H9 (cell line): Measurements from ENCODE around the gene CFAP100. TPM values are rescaled to one million over a fixed set of nuclear protein-coding genes. Genes with fewer than 3 reads are reported as not detected.

Experiments used
- DNase-seq: peaks from one replicate; pipeline ENCODE4 v3.0.0-alpha.2; 2017
- H2AFZ ChIP-seq: one replicate; pipeline ENCODE4 v1.6.1; 2013; ENCODE audit warnings: mild to moderate bottlenecking, low read length, control low read depth, moderate library complexity
- H2AK5ac ChIP-seq: 2 replicates; pipeline ENCODE4 v1.6.1; 2013; ENCODE audit warnings: low read length, control low read depth, mixed read lengths; ENCODE audit not compliant: insufficient read length
- H2BK120ac ChIP-seq: one replicate; pipeline ENCODE4 v1.6.1; 2013; ENCODE audit warnings: low read depth, mild to moderate bottlenecking, low read length, control low read depth, inconsistent platforms; ENCODE audit not compliant: poor library complexity, severe bottlenecking
- H2BK12ac ChIP-seq: 2 replicates; pipeline ENCODE4 v1.6.1; 2013; ENCODE audit warnings: low read length, control low read depth, mixed read lengths, low read depth; ENCODE audit not compliant: insufficient read length
- H2BK15ac ChIP-seq: 2 replicates; pipeline ENCODE4 v1.6.1; 2013; ENCODE audit warnings: low read depth, low read length, control low read depth
- H2BK20ac ChIP-seq: one replicate; pipeline ENCODE4 v1.6.1; 2013; ENCODE audit warnings: low read depth, mild to moderate bottlenecking, low read length, control low read depth, inconsistent platforms; ENCODE audit not compliant: poor library complexity, severe bottlenecking
- H2BK5ac ChIP-seq: 2 replicates; pipeline ENCODE4 v1.6.1; 2013; ENCODE audit warnings: low read length, control low read depth, mixed read lengths; ENCODE audit not compliant: insufficient read length
- H3K14ac ChIP-seq: 2 replicates; pipeline ENCODE4 v1.6.1; 2013; ENCODE audit warnings: low read length, control low read depth; ENCODE audit not compliant: insufficient read depth
- H3K18ac ChIP-seq: 2 replicates; pipeline ENCODE4 v1.6.1; 2013; ENCODE audit warnings: low read depth, mild to moderate bottlenecking, mixed read lengths, low read length, control low read depth; ENCODE audit not compliant: insufficient read length
- H3K23ac ChIP-seq: 2 replicates; pipeline ENCODE4 v1.6.1; 2013; ENCODE audit warnings: low read length, control low read depth, mixed read lengths, low read depth; ENCODE audit not compliant: insufficient read length
- H3K23me2 ChIP-seq: 2 replicates; pipeline ENCODE4 v1.6.1; 2013; ENCODE audit warnings: low read depth, mild to moderate bottlenecking, mixed read lengths, low read length, control low read depth; ENCODE audit not compliant: insufficient read length, poor library complexity, severe bottlenecking
- H3K27ac ChIP-seq: 2 replicates; pipeline ENCODE4 v1.5.1; 2013; ENCODE audit warnings: low read length, control low read depth, mixed read lengths, low read depth; ENCODE audit not compliant: insufficient read length
- H3K27me3 ChIP-seq: 2 replicates; pipeline ENCODE4 v1.6.1; 2013; ENCODE audit warnings: low read length, control low read depth, inconsistent platforms; ENCODE audit not compliant: insufficient read depth
- H3K4ac ChIP-seq: 2 replicates; pipeline ENCODE4 v1.6.1; 2013; ENCODE audit warnings: low read depth, mild to moderate bottlenecking, control low read depth, inconsistent platforms, low read length, moderate library complexity
- H3K4me1 ChIP-seq: 2 replicates; pipeline ENCODE4 v1.6.1; 2013; ENCODE audit warnings: low read length, control low read depth, inconsistent platforms; ENCODE audit not compliant: insufficient read depth
- H3K4me2 ChIP-seq: 2 replicates; pipeline ENCODE4 v1.6.1; 2013; ENCODE audit warnings: low read length, control low read depth, mixed read lengths; ENCODE audit not compliant: insufficient read length, insufficient read depth
- H3K56ac ChIP-seq: 2 replicates; pipeline ENCODE4 v1.6.1; 2013; ENCODE audit warnings: low read depth, mild to moderate bottlenecking, mixed read lengths, low read length, control low read depth; ENCODE audit not compliant: insufficient read length
- H3K79me1 ChIP-seq: 2 replicates; pipeline ENCODE4 v1.6.1; 2013; ENCODE audit warnings: low read depth, mild to moderate bottlenecking, moderate library complexity, low read length, control low read depth, inconsistent platforms; ENCODE audit not compliant: insufficient read depth, poor library complexity, severe bottlenecking
- H3K79me2 ChIP-seq: 2 replicates; pipeline ENCODE4 v1.6.1; 2013; ENCODE audit warnings: low read length, control low read depth, inconsistent platforms; ENCODE audit not compliant: insufficient read depth
- H3K9ac ChIP-seq: 2 replicates; pipeline ENCODE4 v1.6.1; 2013; ENCODE audit warnings: low read length, control low read depth, mixed read lengths; ENCODE audit not compliant: insufficient read length; ENCODE audit errors: extremely low read depth
- H3K9me3 ChIP-seq: one replicate; pipeline ENCODE4 v1.6.1; 2013; ENCODE audit warnings: low read depth, low read length, inconsistent platforms; ENCODE audit not compliant: control insufficient read depth
- H3T11ph ChIP-seq: one replicate; pipeline ENCODE4 v1.6.1; 2013; ENCODE audit warnings: mild to moderate bottlenecking, low read length, control low read depth, inconsistent platforms
- H4K20me1 ChIP-seq: one replicate; pipeline ENCODE4 v1.6.1; 2013; ENCODE audit not compliant: control insufficient read depth, insufficient read length, insufficient read depth
- H4K5ac ChIP-seq: 2 replicates; pipeline ENCODE4 v1.6.1; 2013; ENCODE audit warnings: low read depth, mild to moderate bottlenecking, mixed read lengths, low read length, control low read depth; ENCODE audit not compliant: insufficient read length
- H4K8ac ChIP-seq: replicated peaks from 2 replicates; pipeline ENCODE4 v1.6.1; 2013; ENCODE audit warnings: low read length, control low read depth, mixed read lengths, low read depth; ENCODE audit not compliant: insufficient read length
- H4K91ac ChIP-seq: 2 replicates; pipeline ENCODE4 v1.6.1; 2013; ENCODE audit warnings: low read depth, mild to moderate bottlenecking, moderate library complexity, mixed read lengths, low read length, control low read depth; ENCODE audit not compliant: insufficient read length
- H3K27ac Mint-ChIP-seq, 3 experiments: 2 replicates in 2 of 3; 3 replicates in 1 of 3; pipeline ENCODE4 v1.8.0; 2020 to 2021; ENCODE audit warnings: mixed read lengths in 3 of 3, mild to moderate bottlenecking in 1 of 3, moderate library complexity in 1 of 3
- H3K27me3 Mint-ChIP-seq: 2 replicates; pipeline ENCODE4 v1.8.0; 2021; ENCODE audit warnings: low read depth, mild to moderate bottlenecking, moderate library complexity, mixed read lengths
- H3K36me3 Mint-ChIP-seq, 3 experiments: 2 replicates in 2 of 3; 3 replicates in 1 of 3; pipeline ENCODE4 v1.8.0; 2020 to 2021; ENCODE audit warnings: low read depth in 3 of 3, mixed read lengths in 3 of 3; ENCODE audit not compliant: insufficient read depth in 1 of 3
- H3K4me1 Mint-ChIP-seq, 2 experiments: 2 replicates each; pipeline ENCODE4 v1.8.0; 2020; ENCODE audit warnings: mixed read lengths in 2 of 2
- H3K4me3 Mint-ChIP-seq, 2 experiments: 2 replicates in 1 of 2; 3 replicates in 1 of 2; pipeline ENCODE4 v1.8.0; 2020 to 2021; ENCODE audit warnings: mild to moderate bottlenecking in 2 of 2, mixed read lengths in 2 of 2, moderate library complexity in 1 of 2
- H3K9me3 Mint-ChIP-seq, 2 experiments: 2 replicates in 1 of 2; 3 replicates in 1 of 2; pipeline ENCODE4 v1.8.0; 2020; ENCODE audit warnings: mild to moderate bottlenecking in 2 of 2, mixed read lengths in 2 of 2, moderate library complexity in 1 of 2
- CTCF ChIP-seq: fragments of 200-600 bp; sonication (generic); conservative IDR thresholded peaks from 3 replicates; pipeline ENCODE4 v1.8.0; 2021; ENCODE audit warnings: antibody characterized with exemption, mild to moderate bottlenecking
- WGBS: extraction: QIAGEN DNeasy Blood & Tissue Kit; methylation state at CpG from one replicate; pipeline ENCODE4 v1.1.7; 2013; ENCODE audit warnings: missing lambda C conversion rate, low lambda C conversion rate, mixed read lengths; ENCODE audit not compliant: insufficient read length; ENCODE audit errors: extremely low coverage; 5-methylcytosine and 5-hydroxymethylcytosine counted together
- total RNA-seq: library from RNA; stranded (reverse); gene quantifications from 2 replicates; pipeline ENCODE4 v1.2.1, GENCODE V29; 2021

Gene CFAP100
- total RNA-seq, 1 experiment from 2014 or later, result 0.44 TPM

GRCh38 chr3:126396536-126396935 lies 1.8 kb downstream of the CFAP100 start:
- no peak overlapping the region for H4K5ac ChIP-seq
- H2BK12ac ChIP-seq, result no peak overlapping the region
- H3K4me1 Mint-ChIP-seq, result peaks cover 12 to 14% of the 10 kb centered on the region in 2 experiments
- H4K91ac ChIP-seq, result no peak overlapping the region
- H2BK120ac ChIP-seq, result no peak overlapping the region
- no peak for DNase-seq
- H3K14ac ChIP-seq, result no peak overlapping the region
- no peak overlapping the region for H4K8ac ChIP-seq
- no peak overlapping the region for H2AK5ac ChIP-seq
- H3K4me1 ChIP-seq, result no peaks in the 10 kb centered on the region
- peaks cover 57% of the 10 kb centered on the region for H3K27me3 Mint-ChIP-seq
- H3K27ac ChIP-seq, result no peak overlapping the region
- no peak for TF ChIP-seq CTCF
- H3K36me3 Mint-ChIP-seq, result no peaks in the 10 kb centered on the region; a peak in 1 of 7 replicates
- H3K56ac ChIP-seq, result no peak overlapping the region
- H3T11ph ChIP-seq, result no peak overlapping the region
- no peak overlapping the region for H3K23ac ChIP-seq
- H2BK20ac ChIP-seq, result no peak overlapping the region
- H3K9me3 Mint-ChIP-seq, result no peaks in the 10 kb centered on the region; a peak in 1 of 5 replicates
- no peak overlapping the region for H3K4ac ChIP-seq
- no peaks in the 10 kb centered on the region for H3K9me3 ChIP-seq
- no peaks in the 10 kb centered on the region for H3K23me2 ChIP-seq
- H3K9ac ChIP-seq, result no peak overlapping the region
- H4K20me1 ChIP-seq, result no peaks in the 10 kb centered on the region
- H3K18ac ChIP-seq, result no peak overlapping the region
- H3K4me3 Mint-ChIP-seq, result no peak overlapping the region
- H3K4me2 ChIP-seq, result no peak overlapping the region
- no peaks in the 10 kb centered on the region for H3K79me2 ChIP-seq
- H2BK15ac ChIP-seq, result no peak overlapping the region
- peaks cover 16% of the 10 kb centered on the region; the same call in 1 of the 2 replicates for H3K27me3 ChIP-seq
- H2BK5ac ChIP-seq, result no peak overlapping the region
- WGBS, result no CpG with 5 or more reads among the region's 5 CpGs
- H3K27ac Mint-ChIP-seq, result no peak overlapping the region
- no peaks in the 10 kb centered on the region for H3K79me1 ChIP-seq
- no peak overlapping the region for H2AFZ ChIP-seq
